ENCODE results near the gene SLC35E3. TPM values are rescaled to one million over a fixed set of nuclear protein-coding genes. Genes with fewer than 3 reads are reported as not detected.

The SLC35E3 gene
- total and polyA plus RNA-seq, 2 experiments from 2014 or later: 1.9 to 16.2 TPM

DNA sequence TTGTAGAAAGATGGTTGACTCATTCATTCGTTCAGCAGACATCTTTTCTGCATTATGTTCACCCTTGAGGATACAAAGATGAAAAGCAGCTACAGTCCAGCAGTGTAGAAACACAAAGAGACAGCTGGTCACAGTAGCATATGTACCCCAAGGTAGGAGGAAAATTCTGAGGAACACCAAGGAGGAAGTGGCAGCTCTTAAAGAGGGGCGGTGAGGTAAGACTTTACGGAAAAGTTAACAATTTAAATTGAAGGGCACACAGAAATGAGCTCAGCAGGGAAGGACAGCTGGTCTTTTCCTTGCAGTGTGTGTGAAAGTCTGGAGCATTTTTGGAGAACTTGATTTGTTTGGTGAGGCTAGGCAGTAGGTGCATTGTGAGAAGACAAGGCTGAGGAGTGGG is 3.5 kb downstream of the SLC35E3 start:
- DNase-seq: no peak
- TF ChIP-seq EZH2phosphoT487 (IDR thresholded peaks at IDR 0.05; ENCODE audit: insufficient read depth, low read depth) (no peak), EZH2 (IDR thresholded peaks at IDR 0.05; ENCODE audit: insufficient read depth, poor library complexity, severe bottlenecking) (no peak)
- in situ Hi-C loops (cut with MboI): no loop called here
- Histone ChIP-seq H3K36me3 (ENCODE audit: low read depth) (no peaks in the 10 kb centered on the region), H4K20me1 (ENCODE audit: insufficient read depth) (no peaks in the 10 kb centered on the region), H3K9me3 (ENCODE audit: low read depth) (no peaks in the 10 kb centered on the region), H2AFZ (no peak overlapping the region), H3K27me3 (replicated peaks; ENCODE audit: insufficient read depth) (no peaks in the 10 kb centered on the region), H3K27ac (no peak overlapping the region), H3K9ac (no peak overlapping the region), H3K4me2 (ENCODE audit: unreplicated experiment) (no peak overlapping the region), H3K4me1 (ENCODE audit: insufficient read depth) (peaks cover 10% of the 10 kb centered on the region; the same call in 1 of the 2 replicates), H3K4me3 (no peak overlapping the region), H3K79me2 (ENCODE audit: insufficient read depth) (peaks cover 32% of the 10 kb centered on the region), H3K9me2 (ENCODE audit: insufficient read depth) (no peaks in the 10 kb centered on the region), H3F3A (ENCODE audit: insufficient read depth) (peaks cover 6% of the 10 kb centered on the region; the same call in 1 of the 2 replicates)
- WGBS, 2 experiments (ENCODE audit: low coverage in 1 of 2, low lambda C conversion rate in 2 of 2, missing lambda C conversion rate in 2 of 2): 76 to 79% methylated on average over 3 of the region's 3 CpGs

DNA sequence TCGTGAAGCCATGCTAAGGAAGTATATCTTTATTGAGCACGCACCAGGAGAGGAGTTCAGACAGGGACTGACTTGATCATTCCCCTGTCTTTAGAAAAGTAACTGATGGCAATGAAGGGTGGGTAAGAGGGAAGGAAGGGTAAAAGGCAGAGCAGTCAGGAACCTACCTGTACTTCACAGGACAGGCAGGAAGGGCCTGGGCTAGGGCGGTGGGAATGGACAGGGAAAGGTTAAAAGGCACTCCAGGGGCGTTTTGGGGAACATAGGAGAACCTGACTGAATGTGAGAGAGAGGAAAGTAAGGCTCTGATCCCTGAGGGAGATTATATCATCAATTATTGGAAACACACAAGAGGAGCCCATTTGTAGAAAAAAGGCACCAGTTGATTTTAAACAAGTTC is 3.9 kb downstream of the SLC35E3 start:
- 65 to 67% methylated on average over 4 of the region's 4 CpGs for WGBS, 2 experiments (ENCODE audit: low coverage in 1 of 2, low lambda C conversion rate in 2 of 2, missing lambda C conversion rate in 2 of 2)
- Histone ChIP-seq H4K20me1 (ENCODE audit: insufficient read depth) (no peaks in the 10 kb centered on the region), H3K36me3 (ENCODE audit: low read depth) (no peaks in the 10 kb centered on the region)

DNA sequence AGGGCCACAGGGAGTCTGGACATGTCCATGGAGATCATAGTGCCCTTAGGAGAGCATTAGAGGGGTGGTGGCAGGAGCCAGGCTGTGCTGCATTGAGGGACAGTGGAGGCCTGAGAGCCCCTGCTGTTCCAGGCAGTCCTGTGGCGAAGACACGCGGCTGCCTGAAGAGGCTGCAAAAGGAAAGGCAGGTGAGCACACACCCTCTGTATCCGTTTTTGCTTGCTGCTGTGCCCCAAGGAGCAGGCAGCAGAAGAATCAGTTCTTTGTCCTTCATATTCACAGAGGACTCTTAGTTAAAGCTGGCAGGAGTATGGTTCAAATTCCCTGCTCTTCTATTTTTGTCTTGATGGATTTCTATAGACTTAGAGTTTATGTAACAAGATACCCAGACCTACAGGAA is 4.5 kb downstream of the SLC35E3 start:
- no peak overlapping the region for H3K4me2 ChIP-seq (ENCODE audit: unreplicated experiment)
- H3K9me2 ChIP-seq (ENCODE audit: insufficient read depth): no peaks in the 10 kb centered on the region
- H3K36me3 ChIP-seq (ENCODE audit: low read depth): no peaks in the 10 kb centered on the region
- H3K4me3 ChIP-seq: no peak overlapping the region
- H3K4me1 ChIP-seq (ENCODE audit: insufficient read depth): peaks cover 10% of the 10 kb centered on the region; the same call in 1 of the 2 replicates
- H3K9ac ChIP-seq: no peak overlapping the region
- no peaks in the 10 kb centered on the region for H3K27me3 ChIP-seq (replicated peaks; ENCODE audit: insufficient read depth)
- 88 to 91% methylated on average over 4 of the region's 4 CpGs for WGBS, 2 experiments (ENCODE audit: low coverage in 1 of 2, low lambda C conversion rate in 2 of 2, missing lambda C conversion rate in 2 of 2)
- TF ChIP-seq EZH2 (IDR thresholded peaks at IDR 0.05; ENCODE audit: insufficient read depth, poor library complexity, severe bottlenecking) (no peak), EZH2phosphoT487 (IDR thresholded peaks at IDR 0.05; ENCODE audit: insufficient read depth, low read depth) (no peak)
- peaks cover 2% of the 10 kb centered on the region; the same call in 1 of the 2 replicates for H3F3A ChIP-seq (ENCODE audit: insufficient read depth)
- H3K9me3 ChIP-seq (ENCODE audit: low read depth): no peaks in the 10 kb centered on the region
- no peaks in the 10 kb centered on the region for H4K20me1 ChIP-seq (ENCODE audit: insufficient read depth)
- no peak overlapping the region for H3K27ac ChIP-seq
- no peak overlapping the region for H2AFZ ChIP-seq
- in situ Hi-C loops (cut with MboI): no loop called here
- H3K79me2 ChIP-seq (ENCODE audit: insufficient read depth): peaks cover 32% of the 10 kb centered on the region
- DNase-seq: no peak

More for the DNA sequence above, 3.9 kb downstream of the SLC35E3 start:
- peaks cover 10% of the 10 kb centered on the region; the same call in 1 of the 2 replicates for H3K4me1 ChIP-seq (ENCODE audit: insufficient read depth)
- H3K79me2 ChIP-seq (ENCODE audit: insufficient read depth): peaks cover 32% of the 10 kb centered on the region
- no peak overlapping the region for H2AFZ ChIP-seq
- H3K27me3 ChIP-seq (replicated peaks; ENCODE audit: insufficient read depth): no peaks in the 10 kb centered on the region
- in situ Hi-C loops (cut with MboI): no loop called here
- no peak overlapping the region for H3K9ac ChIP-seq
- no peaks in the 10 kb centered on the region for H3K9me3 ChIP-seq (ENCODE audit: low read depth)
- H3K4me2 ChIP-seq (ENCODE audit: unreplicated experiment): no peak overlapping the region
- H3K4me3 ChIP-seq: no peak overlapping the region
- DNase-seq: no peak
- no peak overlapping the region for H3K27ac ChIP-seq
- TF ChIP-seq EZH2 (IDR thresholded peaks at IDR 0.05; ENCODE audit: insufficient read depth, poor library complexity, severe bottlenecking) (no peak), EZH2phosphoT487 (IDR thresholded peaks at IDR 0.05; ENCODE audit: insufficient read depth, low read depth) (no peak)
- no peaks in the 10 kb centered on the region for H3K9me2 ChIP-seq (ENCODE audit: insufficient read depth)
- peaks cover 6% of the 10 kb centered on the region; the same call in 1 of the 2 replicates for H3F3A ChIP-seq (ENCODE audit: insufficient read depth)

DNA sequence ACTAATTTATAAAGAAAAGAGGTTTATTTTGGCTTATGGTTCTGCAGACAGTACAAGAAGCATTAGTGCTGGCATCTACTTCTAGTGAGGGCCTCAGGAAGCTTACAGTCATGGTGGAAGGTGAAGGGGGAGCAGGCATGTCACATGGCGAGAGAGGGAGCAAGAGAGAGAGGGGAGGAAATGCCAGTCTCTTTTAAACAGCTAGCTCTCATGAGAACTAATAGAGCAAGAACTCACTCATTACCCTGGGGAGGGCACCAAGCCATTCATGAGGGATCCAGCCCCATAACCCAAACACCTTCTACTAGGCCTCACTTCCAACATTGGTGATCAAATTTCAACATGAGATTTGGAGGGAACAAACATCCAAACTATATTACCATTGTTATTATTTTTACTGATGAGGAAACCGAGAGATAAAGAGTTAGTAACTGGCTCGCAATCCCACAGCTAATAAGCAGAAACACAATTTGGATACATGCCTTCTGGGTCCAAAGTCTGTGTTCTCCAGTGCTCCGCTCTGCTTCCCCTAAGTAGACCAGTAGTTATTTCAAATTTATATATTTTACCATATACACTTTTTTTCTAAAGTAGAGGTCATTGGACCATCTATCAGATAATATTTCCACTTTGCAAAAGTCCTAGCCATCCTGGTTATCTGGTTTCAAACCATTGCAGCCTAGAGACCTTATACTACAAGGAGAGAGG is 9.7 kb downstream of the SLC35E3 start:
- no peak for TF ChIP-seq EZH2phosphoT487 (IDR thresholded peaks at IDR 0.05; ENCODE audit: insufficient read depth, low read depth)
- no peak for TF ChIP-seq EZH2 (IDR thresholded peaks at IDR 0.05; ENCODE audit: insufficient read depth, poor library complexity, severe bottlenecking)
- no peaks in the 10 kb centered on the region for H3K9me3 ChIP-seq (ENCODE audit: low read depth)
- DNase-seq: no peak
- H3K27me3 ChIP-seq (replicated peaks; ENCODE audit: insufficient read depth): no peaks in the 10 kb centered on the region
- no peaks in the 10 kb centered on the region for H3K4me1 ChIP-seq (ENCODE audit: insufficient read depth)
- H3K9ac ChIP-seq: no peak overlapping the region
- no peaks in the 10 kb centered on the region for H4K20me1 ChIP-seq (ENCODE audit: insufficient read depth)
- H3K27ac ChIP-seq: no peak overlapping the region
- no peaks in the 10 kb centered on the region for H3F3A ChIP-seq (ENCODE audit: insufficient read depth)
- H3K79me2 ChIP-seq (ENCODE audit: insufficient read depth): no peaks in the 10 kb centered on the region
- no peak overlapping the region for H3K4me2 ChIP-seq (ENCODE audit: unreplicated experiment)
- no peaks in the 10 kb centered on the region for H3K9me2 ChIP-seq (ENCODE audit: insufficient read depth)
- in situ Hi-C loops (cut with MboI): no loop called here
- peaks cover 12% of the 10 kb centered on the region; the same call in 1 of the 2 replicates for H3K36me3 ChIP-seq (ENCODE audit: low read depth)
- H2AFZ ChIP-seq: no peak overlapping the region
- WGBS, 2 experiments (ENCODE audit: low coverage in 1 of 2, low lambda C conversion rate in 2 of 2, missing lambda C conversion rate in 2 of 2): 88 to 92% methylated on average over 4 of the region's 4 CpGs
- no peak overlapping the region for H3K4me3 ChIP-seq
